ENCODE measurements around the gene GPX2. TPM values are rescaled to one million over a fixed set of nuclear protein-coding genes. Genes with fewer than 3 reads are reported as not detected.

GPX2 gene
- total RNA-seq, 1 donor from 2014 or later, result 0.69 TPM

GRCh38 chr14:64953661-64954060 lies 11.1 kb upstream of the GPX2 start:
- H3K4me1 ChIP-seq, result no peaks in the 10 kb centered on the region
- intact Hi-C loops (cut with DNase I), result no loop called here
- TF ChIP-seq CTCF (IDR thresholded peaks at IDR 0.05), result no peak
- H3K9me3 ChIP-seq, result no peaks in the 10 kb centered on the region
- H3K36me3 ChIP-seq, result no peaks in the 10 kb centered on the region
- DNase-seq (no peak), ATAC-seq (no peak)
- no peak overlapping the region for H3K27ac ChIP-seq
- H3K27me3 ChIP-seq, result no peaks in the 10 kb centered on the region
- no peak overlapping the region for H3K4me3 ChIP-seq

GRCh38 chr14:64953310-64953654 lies 10.7 kb upstream of the GPX2 start:
- no peak for ATAC-seq

GRCh38 chr14:64952598-64953309 lies 10.2 kb upstream of the GPX2 start:
- H3K4me3 ChIP-seq, result no peak overlapping the region
- ATAC-seq (no peak), DNase-seq (no peak)
- H3K27me3 ChIP-seq, result no peaks in the 10 kb centered on the region
- TF ChIP-seq CTCF (IDR thresholded peaks at IDR 0.05), result no peak
- intact Hi-C loops (cut with DNase I), result no loop called here
- H3K4me1 ChIP-seq, result no peaks in the 10 kb centered on the region
- no peak overlapping the region for H3K27ac ChIP-seq
- no peaks in the 10 kb centered on the region for H3K9me3 ChIP-seq
- H3K36me3 ChIP-seq, result no peaks in the 10 kb centered on the region

More at GRCh38 chr14:64953310-64953654, 10.7 kb upstream of the GPX2 start:
- Histone ChIP-seq H3K27me3 (no peaks in the 10 kb centered on the region), H3K4me3 (no peak overlapping the region), H3K4me1 (no peaks in the 10 kb centered on the region), H3K9me3 (no peaks in the 10 kb centered on the region), H3K27ac (no peak overlapping the region), H3K36me3 (no peaks in the 10 kb centered on the region)
- DNase-seq, result no peak
- intact Hi-C loops (cut with DNase I), result no loop called here
- TF ChIP-seq CTCF (IDR thresholded peaks at IDR 0.05), result no peak

GRCh38 chr14:64951724-64952123 lies 9.2 kb upstream of the GPX2 start:
- ATAC-seq, result no peak
- no peak overlapping the region for H3K27ac ChIP-seq

GRCh38 chr14:64951291-64951690 lies 8.7 kb upstream of the GPX2 start:
- DNase-seq (no peak), ATAC-seq (no peak)
- no peak overlapping the region for H3K27ac ChIP-seq
- intact Hi-C loops (cut with DNase I), result no loop called here
- no peaks in the 10 kb centered on the region for H3K9me3 ChIP-seq
- H3K4me1 ChIP-seq, result no peaks in the 10 kb centered on the region
- H3K4me3 ChIP-seq, result no peak overlapping the region
- H3K36me3 ChIP-seq, result no peaks in the 10 kb centered on the region
- no peak for TF ChIP-seq CTCF (IDR thresholded peaks at IDR 0.05)
- H3K27me3 ChIP-seq, result no peaks in the 10 kb centered on the region

More at GRCh38 chr14:64951724-64952123, 9.2 kb upstream of the GPX2 start:
- no peak for TF ChIP-seq CTCF (IDR thresholded peaks at IDR 0.05)
- H3K9me3 ChIP-seq, result no peaks in the 10 kb centered on the region
- intact Hi-C loops (cut with DNase I), result no loop called here
- H3K4me1 ChIP-seq, result no peaks in the 10 kb centered on the region
- H3K4me3 ChIP-seq, result no peak overlapping the region
- no peak for DNase-seq
- H3K27me3 ChIP-seq, result no peaks in the 10 kb centered on the region
- no peaks in the 10 kb centered on the region for H3K36me3 ChIP-seq

- no peak for TF ChIP-seq CTCF (IDR thresholded peaks at IDR 0.05)
- H3K27me3 ChIP-seq, result no peaks in the 10 kb centered on the region
- no peaks in the 10 kb centered on the region for H3K9me3 ChIP-seq
- H3K36me3 ChIP-seq, result no peaks in the 10 kb centered on the region
- ATAC-seq, result no peak
- H3K4me3 ChIP-seq, result no peak overlapping the region
- no peak overlapping the region for H3K27ac ChIP-seq
- intact Hi-C loops (cut with DNase I), result no loop called here
- no peaks in the 10 kb centered on the region for H3K4me1 ChIP-seq
- DNase-seq, result no peak
These were observed 8.3 kb upstream of the GPX2 start for GRCh38 chr14:64950889-64951288.

Data from upper lobe of right lung (tissue), 1 donor.